Measurements from ENCODE around the gene IQCH.

The IQCH gene

GRCh38 chr15:67524235-67524634 lies 269.6 kb downstream of the IQCH start:
- DNase-seq (ENCODE audit: low spot score): no peak

GRCh38 chr15:67528513-67528912 lies 273.9 kb downstream of the IQCH start:
- no peak for DNase-seq (ENCODE audit: low spot score)

GRCh38 chr15:67531379-67531914 lies 276.9 kb downstream of the IQCH start:
- DNase-seq (ENCODE audit: low spot score): no peak

GRCh38 chr15:67533873-67534272 lies 279.3 kb downstream of the IQCH start:
- no peak for DNase-seq (ENCODE audit: low spot score)

GRCh38 chr15:67534360-67534759 lies 279.8 kb downstream of the IQCH start:
- no peak for DNase-seq (ENCODE audit: low spot score)

- DNase-seq (ENCODE audit: low spot score): no peak
These were observed 283.2 kb downstream of the IQCH start for GRCh38 chr15:67537771-67538170.

GRCh38 chr15:67542420-67543347 lies 288.1 kb downstream of the IQCH start, which contains the start of gene MAP2K5:
MAP2K5 (plus strand) TSS chr15:67542703; CDS start chr15:67543336, 633 bp downstream.
- DNase-seq (ENCODE audit: low spot score): peak; percentile 79

- peak; percentile 47 for DNase-seq (ENCODE audit: low spot score)
These were observed 288.7 kb downstream of the IQCH start for GRCh38 chr15:67543348-67543718.

GRCh38 chr15:67544475-67544874 lies 289.9 kb downstream of the IQCH start:
- DNase-seq (ENCODE audit: low spot score): no peak

GRCh38 chr15:67545864-67546263 lies 291.3 kb downstream of the IQCH start:
- DNase-seq (ENCODE audit: low spot score): no peak

GRCh38 chr15:67547064-67547463 lies 292.5 kb downstream of the IQCH start:
- DNase-seq (ENCODE audit: low spot score): no peak

GRCh38 chr15:67547836-67548235 lies 293.2 kb downstream of the IQCH start:
- no peak for DNase-seq (ENCODE audit: low spot score)

- peak; percentile 7 for DNase-seq (ENCODE audit: low spot score)
These were observed 293.8 kb downstream of the IQCH start for GRCh38 chr15:67548236-67548852.

- no peak for DNase-seq (ENCODE audit: low spot score)
These were observed 294.5 kb downstream of the IQCH start for GRCh38 chr15:67548862-67549651.

GRCh38 chr15:67549736-67550135 lies 295.1 kb downstream of the IQCH start:
- no peak for DNase-seq (ENCODE audit: low spot score)

GRCh38 chr15:67550522-67550921 lies 295.9 kb downstream of the IQCH start:
- no peak for DNase-seq (ENCODE audit: low spot score)

- no peak for DNase-seq (ENCODE audit: low spot score)
These were observed 296.7 kb downstream of the IQCH start for GRCh38 chr15:67551207-67551743.
